HFFc6 (cell line): ENCODE data around the gene RHOU. TPM values are rescaled to one million over a fixed set of nuclear protein-coding genes. Genes with fewer than 3 reads are reported as not detected.

Source experiments
- DNase-seq: peaks from one replicate; pipeline ENCODE4 v3.0.0-alpha.2; 2018
- H3K27ac Mint-ChIP-seq: 2 replicates; pipeline ENCODE4 v1.8.0; 2020; ENCODE audit warnings: mild to moderate bottlenecking, mixed read lengths
- H3K27me3 Mint-ChIP-seq: 2 replicates; pipeline ENCODE4 v1.8.0; 2021; ENCODE audit warnings: mild to moderate bottlenecking, moderate library complexity, mixed read lengths; ENCODE audit not compliant: insufficient read depth
- H3K36me3 Mint-ChIP-seq: 2 replicates; pipeline ENCODE4 v1.8.0; 2021; ENCODE audit warnings: low read depth, mixed read lengths
- H3K4me1 Mint-ChIP-seq: 2 replicates; pipeline ENCODE4 v1.8.0; 2020; ENCODE audit warnings: low read depth, mixed read lengths
- H3K4me3 Mint-ChIP-seq: 2 replicates; pipeline ENCODE4 v1.8.0; 2020; ENCODE audit warnings: mild to moderate bottlenecking, moderate library complexity, mixed read lengths
- H3K9me3 Mint-ChIP-seq: 2 replicates; pipeline ENCODE4 v1.8.0; 2020; ENCODE audit warnings: mild to moderate bottlenecking, mixed read lengths
- CTCF ChIP-seq: fragments of 200-600 bp; sonication (generic); IDR thresholded peaks from 2 replicates; pipeline ENCODE4 v1.5.0; 2021; ENCODE audit warnings: antibody characterized with exemption, mild to moderate bottlenecking
- total RNA-seq, 6 experiments: library from RNA; stranded (reverse); fragmentation: NEBNext Ultra II Directional; extraction: Animal tissue kit (Norgen Biotek cat#: 25700); gene quantifications; 2 replicates in 1 of 6; 3 replicates in 5 of 6; pipeline ENCODE4 v1.2.3, GENCODE V29; 2021

The RHOU gene
- total RNA-seq, 6 experiments from 2014 or later: 0.29 to 0.51 (median 0.31) TPM

DNA sequence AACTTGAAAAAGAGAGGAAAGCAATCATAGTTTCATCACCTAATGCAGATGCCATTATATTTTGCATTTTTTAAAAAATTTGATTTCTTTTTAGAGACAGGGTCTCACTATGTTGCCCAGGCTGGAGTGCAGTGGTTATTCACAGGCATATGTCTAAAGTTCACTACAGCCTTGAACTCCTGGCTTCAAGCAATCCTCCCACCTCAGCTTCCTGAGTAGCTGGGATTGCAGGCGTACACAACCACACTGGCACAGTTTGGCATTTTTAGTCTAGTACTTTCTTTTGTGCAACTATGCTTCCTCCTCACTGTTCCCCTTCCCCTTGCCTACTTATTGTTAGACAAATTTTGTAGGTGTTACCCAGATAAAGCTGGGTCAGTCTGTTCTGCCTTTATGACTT is 18.0 kb downstream of the RHOU start:
- no peak for TF ChIP-seq CTCF
- Mint-ChIP-seq H3K9me3 (peaks cover 47% of the 10 kb centered on the region), H3K27ac (no peak overlapping the region), H3K4me1 (no peaks in the 10 kb centered on the region), H3K4me3 (no peak overlapping the region), H3K36me3 (peaks cover 20% of the 10 kb centered on the region), H3K27me3 (peaks cover 8% of the 10 kb centered on the region)
- DNase-seq: no peak

DNA sequence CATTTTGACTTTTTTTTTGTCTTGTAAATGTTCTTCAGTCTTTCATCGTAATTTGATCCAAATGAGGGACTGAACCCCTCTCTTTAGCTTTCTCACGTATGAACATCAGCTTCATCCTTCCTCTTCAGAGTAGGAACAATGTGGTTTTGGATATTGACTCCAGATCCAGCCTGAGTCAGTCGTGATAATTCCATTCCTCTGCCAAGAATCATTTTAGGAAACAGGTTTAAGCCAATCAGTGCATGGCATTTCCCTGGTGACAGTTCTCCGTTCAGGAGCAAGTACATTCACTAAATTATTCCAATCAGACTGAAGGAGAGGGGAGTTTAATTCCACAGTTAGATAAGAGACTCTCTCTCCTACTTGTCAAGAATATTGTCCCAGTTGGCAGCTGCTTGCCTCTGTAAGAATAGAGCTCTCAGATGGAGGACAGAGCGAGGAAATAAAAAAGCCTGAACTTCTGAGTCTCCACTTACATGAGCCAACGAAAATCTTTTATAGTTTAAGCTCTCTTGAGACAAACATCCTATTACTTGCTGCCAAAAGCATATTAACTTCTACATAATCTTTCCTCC is 18.6 kb downstream of the RHOU start:
- no peak for DNase-seq
- Mint-ChIP-seq H3K4me1 (no peaks in the 10 kb centered on the region), H3K4me3 (no peak overlapping the region), H3K36me3 (peaks cover 20% of the 10 kb centered on the region), H3K27me3 (peaks cover 8% of the 10 kb centered on the region), H3K27ac (no peak overlapping the region), H3K9me3 (peaks cover 47% of the 10 kb centered on the region)
- TF ChIP-seq CTCF: no peak

GRCh38 chr1:228754646-228755268 is 19.5 kb downstream of the RHOU start:
- H3K4me3 Mint-ChIP-seq: no peak overlapping the region
- no peak for TF ChIP-seq CTCF
- H3K4me1 Mint-ChIP-seq: no peaks in the 10 kb centered on the region
- H3K27me3 Mint-ChIP-seq: peaks cover 8% of the 10 kb centered on the region
- DNase-seq: no peak
- peaks cover 20% of the 10 kb centered on the region for H3K36me3 Mint-ChIP-seq
- peaks cover 50% of the 10 kb centered on the region for H3K9me3 Mint-ChIP-seq
- no peak overlapping the region for H3K27ac Mint-ChIP-seq

DNA sequence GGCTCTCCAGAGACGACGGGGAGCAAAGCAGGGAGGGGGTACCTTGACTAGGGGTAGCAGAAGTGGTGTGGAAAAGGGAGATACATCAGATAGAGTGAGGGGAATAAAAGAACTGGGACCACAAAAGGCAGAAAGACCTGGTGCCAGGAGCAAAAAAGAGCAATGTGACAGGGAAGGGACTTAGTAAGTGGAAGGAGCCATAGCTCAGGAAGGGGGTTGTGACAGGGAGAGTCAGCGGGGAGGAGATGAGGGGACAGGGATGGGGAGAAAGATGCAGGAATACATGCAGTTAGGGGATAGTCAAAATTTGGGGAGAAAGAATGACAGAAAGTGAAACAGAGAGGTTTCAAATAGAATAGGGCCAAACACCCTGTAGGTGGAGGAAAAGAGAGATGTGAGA is 20.5 kb downstream of the RHOU start:
- H3K4me1 Mint-ChIP-seq: no peaks in the 10 kb centered on the region
- H3K27me3 Mint-ChIP-seq: peaks cover 6% of the 10 kb centered on the region
- no peak overlapping the region for H3K27ac Mint-ChIP-seq
- peaks cover 53% of the 10 kb centered on the region for H3K9me3 Mint-ChIP-seq
- DNase-seq: no peak
- H3K36me3 Mint-ChIP-seq: peaks cover 19% of the 10 kb centered on the region
- H3K4me3 Mint-ChIP-seq: no peak overlapping the region
- no peak for TF ChIP-seq CTCF

DNA sequence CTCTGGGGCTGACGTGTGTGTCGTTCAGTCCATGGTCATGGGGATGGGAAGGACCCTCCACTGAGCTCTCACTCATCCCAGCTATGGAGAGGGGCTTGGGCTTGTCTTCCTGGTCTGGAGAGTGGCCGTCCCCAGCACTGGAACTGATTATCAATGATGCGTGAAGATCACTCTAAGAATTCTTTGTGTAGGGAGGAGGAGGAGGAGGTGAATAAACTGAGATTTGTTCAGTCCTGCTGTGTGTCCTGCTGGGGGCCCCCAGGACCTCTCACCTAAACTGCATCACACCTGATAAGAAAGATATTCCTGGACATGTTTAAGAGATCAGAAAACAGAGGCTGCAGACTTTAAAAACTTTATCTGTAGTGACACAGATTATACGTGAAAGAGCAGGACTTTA is 21.2 kb downstream of the RHOU start:
- TF ChIP-seq CTCF: no peak
- no peaks in the 10 kb centered on the region for H3K4me1 Mint-ChIP-seq
- peaks cover 12% of the 10 kb centered on the region for H3K36me3 Mint-ChIP-seq
- no peak for DNase-seq
- H3K9me3 Mint-ChIP-seq: peaks cover 46% of the 10 kb centered on the region
- no peak overlapping the region for H3K4me3 Mint-ChIP-seq
- peaks cover 2% of the 10 kb centered on the region for H3K27me3 Mint-ChIP-seq
- H3K27ac Mint-ChIP-seq: no peak overlapping the region
